ENCODE results near the gene RPS16.

The RPS16 gene

GRCh38 chr19:39471756-39472536, 36.2 kb upstream of the RPS16 start:
- ChIA-PET CTCF (interaction anchor here (0.6 kb wide), 3 partner anchors 10 to 165 kb away, joined by 3 to 5 read pairs (median 3); no protein-coding TSS in a partner anchor), POLR2A (interaction anchor here (1.0 to 1.6 kb wide), 2 partner anchors 8 to 36 kb away, joined by 3 to 10 read pairs; partner anchors contain the start of genes RPS16 and TIMM50)
- TF ChIP-seq HDGF (IDR thresholded peaks at IDR 0.05; ENCODE audit: borderline replicate concordance) = no peak
- no peak for TF ChIP-seq LEF1 (IDR thresholded peaks at IDR 0.05; ENCODE audit: borderline replicate concordance)
- no peak for TF ChIP-seq SUZ12 (IDR thresholded peaks at IDR 0.05)
- TF ChIP-seq PKNOX1 (IDR thresholded peaks at IDR 0.05) = no peak
- no peak for TF ChIP-seq SP1 (IDR thresholded peaks at IDR 0.05)
- TF ChIP-seq FOXA1 (IDR thresholded peaks at IDR 0.05) = no peak
- TF ChIP-seq ELF4 (IDR thresholded peaks at IDR 0.05) = no peak
- no peak for TF ChIP-seq L3MBTL2 (conservative IDR thresholded peaks at IDR 0.05)
- TF ChIP-seq NFRKB (IDR thresholded peaks at IDR 0.05) = no peak
- no peak for TF ChIP-seq FOXM1 (IDR thresholded peaks at IDR 0.05; ENCODE audit: borderline replicate concordance)
- no peak for TF ChIP-seq CTBP1 (IDR thresholded peaks at IDR 0.05; ENCODE audit: borderline replicate concordance)
- TF ChIP-seq ZNF384 (IDR thresholded peaks at IDR 0.05) = no peak
- no peak for DNase-seq (ENCODE audit: extremely low spot score)

GRCh38 chr19:39470724-39471339, 35.1 kb upstream of the RPS16 start:
- CTCF ChIA-PET = no interaction called here
- POLR2A ChIA-PET = interaction anchor here (1.6 kb wide), 1 partner anchor 35 kb away, joined by 10 read pairs; the partner anchor contains the start of gene RPS16
- TF ChIP-seq ELF4 (IDR thresholded peaks at IDR 0.05) (no peak), BHLHE40 (IDR thresholded peaks at IDR 0.05; ENCODE audit: borderline replicate concordance) (no peak), PKNOX1 (IDR thresholded peaks at IDR 0.05) (no peak)
- DNase-seq (ENCODE audit: extremely low spot score) = no peak

GRCh38 chr19:39469567-39469966, 33.8 kb upstream of the RPS16 start:
- DNase-seq (ENCODE audit: extremely low spot score) = no peak
- ChIA-PET CTCF (no interaction called here), POLR2A (interaction anchor here (2.1 kb wide), 1 partner anchor 34 kb away, joined by 7 read pairs; the partner anchor contains the start of gene RPS16)
- TF ChIP-seq L3MBTL2 (conservative IDR thresholded peaks at IDR 0.05) (no peak), TARDBP (IDR thresholded peaks at IDR 0.05) (no peak), LEF1 (IDR thresholded peaks at IDR 0.05; ENCODE audit: borderline replicate concordance) (no peak), SP1 (IDR thresholded peaks at IDR 0.05) (no peak), ELF4 (IDR thresholded peaks at IDR 0.05) (no peak), FOXK2 (IDR thresholded peaks at IDR 0.05) (no peak), PKNOX1 (IDR thresholded peaks at IDR 0.05) (no peak), NFRKB (IDR thresholded peaks at IDR 0.05) (no peak), CTBP1 (IDR thresholded peaks at IDR 0.05; ENCODE audit: borderline replicate concordance) (no peak), ARNT (IDR thresholded peaks at IDR 0.05) (no peak), FOXM1 (IDR thresholded peaks at IDR 0.05; ENCODE audit: borderline replicate concordance) (no peak), FOXA1 (IDR thresholded peaks at IDR 0.05) (no peak), HDGF (IDR thresholded peaks at IDR 0.05; ENCODE audit: borderline replicate concordance) (no peak), ZNF384 (IDR thresholded peaks at IDR 0.05) (no peak)

GRCh38 chr19:39469036-39469435, 33.3 kb upstream of the RPS16 start:
- ChIA-PET POLR2A (interaction anchor here (2.1 to 2.4 kb wide), 2 partner anchors 12 to 33 kb away, joined by 7 read pairs; partner anchors contain the start of genes RPS16 and TIMM50), CTCF (no interaction called here)
- TF ChIP-seq FOXK2 (IDR thresholded peaks at IDR 0.05) (no peak), ZNF384 (IDR thresholded peaks at IDR 0.05) (no peak), NFRKB (IDR thresholded peaks at IDR 0.05) (no peak), TARDBP (IDR thresholded peaks at IDR 0.05) (no peak), FOXA1 (IDR thresholded peaks at IDR 0.05) (no peak), PKNOX1 (IDR thresholded peaks at IDR 0.05) (no peak), HDGF (IDR thresholded peaks at IDR 0.05; ENCODE audit: borderline replicate concordance) (no peak), ARNT (IDR thresholded peaks at IDR 0.05) (no peak), BHLHE40 (IDR thresholded peaks at IDR 0.05; ENCODE audit: borderline replicate concordance) (no peak), LEF1 (IDR thresholded peaks at IDR 0.05; ENCODE audit: borderline replicate concordance) (no peak), SUZ12 (IDR thresholded peaks at IDR 0.05) (no peak), SP1 (IDR thresholded peaks at IDR 0.05) (no peak), CTBP1 (IDR thresholded peaks at IDR 0.05; ENCODE audit: borderline replicate concordance) (no peak), ELF4 (IDR thresholded peaks at IDR 0.05) (no peak), FOXM1 (IDR thresholded peaks at IDR 0.05; ENCODE audit: borderline replicate concordance) (no peak), L3MBTL2 (conservative IDR thresholded peaks at IDR 0.05) (no peak)
- no peak for DNase-seq (ENCODE audit: extremely low spot score)

GRCh38 chr19:39467941-39468340, 32.2 kb upstream of the RPS16 start:
- DNase-seq (ENCODE audit: extremely low spot score) = no peak
- CTCF ChIA-PET = no interaction called here
- POLR2A ChIA-PET = interaction anchor here (2.1 to 2.4 kb wide), 2 partner anchors 13 to 32 kb away, joined by 7 read pairs; partner anchors contain the start of genes RPS16 and TIMM50
- TF ChIP-seq NFRKB (IDR thresholded peaks at IDR 0.05) = no peak
- TF ChIP-seq LEF1 (IDR thresholded peaks at IDR 0.05; ENCODE audit: borderline replicate concordance) = no peak
- TF ChIP-seq ARNT (IDR thresholded peaks at IDR 0.05) = no peak
- TF ChIP-seq SUZ12 (IDR thresholded peaks at IDR 0.05) = no peak
- TF ChIP-seq FOXK2 (IDR thresholded peaks at IDR 0.05) = no peak
- no peak for TF ChIP-seq SP1 (IDR thresholded peaks at IDR 0.05)
- TF ChIP-seq HDGF (IDR thresholded peaks at IDR 0.05; ENCODE audit: borderline replicate concordance) = no peak
- no peak for TF ChIP-seq ZNF384 (IDR thresholded peaks at IDR 0.05)
- TF ChIP-seq BHLHE40 (IDR thresholded peaks at IDR 0.05; ENCODE audit: borderline replicate concordance) = no peak
- TF ChIP-seq ELF4 (IDR thresholded peaks at IDR 0.05) = no peak
- no peak for TF ChIP-seq PKNOX1 (IDR thresholded peaks at IDR 0.05)
- no peak for TF ChIP-seq L3MBTL2 (conservative IDR thresholded peaks at IDR 0.05)
- TF ChIP-seq TARDBP (IDR thresholded peaks at IDR 0.05) = no peak

Data from HEK293T (cell line).